WTC11 (cell line): Measurements from ENCODE around the gene WNT16.

Experiments used
- ETV6 ChIP-seq: sonication (generic); formaldehyde crosslinking; IDR thresholded peaks from 2 replicates; pipeline ENCODE4 v1.8.1; 2022; ENCODE audit warnings: mild to moderate bottlenecking, missing genetic modification reagents
- JUN ChIP-seq: sonication (generic); formaldehyde crosslinking; IDR thresholded peaks from 2 replicates; pipeline ENCODE4 v1.8.0; 2023; ENCODE audit warnings: mild to moderate bottlenecking, missing genetic modification reagents
- NFATC4 ChIP-seq: fragments of 250-450 bp; sonication (Bioruptor Pico); IDR thresholded peaks from 2 replicates; pipeline ENCODE4 v1.9.0; 2021; ENCODE audit warnings: mild to moderate bottlenecking
- NR3C1 ChIP-seq: sonication (generic); formaldehyde crosslinking; conservative IDR thresholded peaks from 2 replicates; pipeline ENCODE4 v1.8.1; 2023; ENCODE audit warnings: low read depth, mild to moderate bottlenecking, missing genetic modification reagents
- TF ChIP-seq, protein P1 (sequence below): fragments of 200-600 bp; IDR thresholded peaks from 2 replicates; pipeline ENCODE4 v1.8.0; 2022; ENCODE audit warnings: antibody characterized with exemption
- TF ChIP-seq, protein P2 (sequence below): sonication (generic); formaldehyde crosslinking; conservative IDR thresholded peaks from 2 replicates; pipeline ENCODE4 v1.8.1; 2022; ENCODE audit warnings: mild to moderate bottlenecking, missing genetic modification reagents
- TF ChIP-seq, protein P3 (sequence below): fragments of 250-450 bp; sonication (Bioruptor Pico); IDR thresholded peaks from 2 replicates; pipeline ENCODE4 v1.9.0; 2021; ENCODE audit warnings: mild to moderate bottlenecking

DNA sequence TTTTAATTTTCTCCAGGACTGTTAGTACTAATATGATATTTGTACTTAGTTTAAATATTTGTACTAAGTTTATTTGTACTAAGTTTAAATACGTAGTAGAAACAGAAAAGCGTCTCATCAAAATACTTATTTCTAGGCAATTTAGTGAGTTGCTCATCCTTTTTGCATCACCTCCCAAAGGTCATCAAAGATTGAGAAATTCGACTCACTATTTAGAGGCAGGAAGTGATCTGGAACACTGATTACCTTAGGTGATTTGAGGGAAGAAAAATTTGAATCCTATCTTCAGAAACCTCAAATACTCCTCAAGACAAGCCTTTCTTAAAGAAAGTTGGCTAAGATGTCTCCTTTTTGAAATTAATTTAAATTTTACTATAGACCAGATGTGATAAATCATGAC lies 14.5 kb downstream of the WNT16 start:
- TF ChIP-seq, protein P1, sequence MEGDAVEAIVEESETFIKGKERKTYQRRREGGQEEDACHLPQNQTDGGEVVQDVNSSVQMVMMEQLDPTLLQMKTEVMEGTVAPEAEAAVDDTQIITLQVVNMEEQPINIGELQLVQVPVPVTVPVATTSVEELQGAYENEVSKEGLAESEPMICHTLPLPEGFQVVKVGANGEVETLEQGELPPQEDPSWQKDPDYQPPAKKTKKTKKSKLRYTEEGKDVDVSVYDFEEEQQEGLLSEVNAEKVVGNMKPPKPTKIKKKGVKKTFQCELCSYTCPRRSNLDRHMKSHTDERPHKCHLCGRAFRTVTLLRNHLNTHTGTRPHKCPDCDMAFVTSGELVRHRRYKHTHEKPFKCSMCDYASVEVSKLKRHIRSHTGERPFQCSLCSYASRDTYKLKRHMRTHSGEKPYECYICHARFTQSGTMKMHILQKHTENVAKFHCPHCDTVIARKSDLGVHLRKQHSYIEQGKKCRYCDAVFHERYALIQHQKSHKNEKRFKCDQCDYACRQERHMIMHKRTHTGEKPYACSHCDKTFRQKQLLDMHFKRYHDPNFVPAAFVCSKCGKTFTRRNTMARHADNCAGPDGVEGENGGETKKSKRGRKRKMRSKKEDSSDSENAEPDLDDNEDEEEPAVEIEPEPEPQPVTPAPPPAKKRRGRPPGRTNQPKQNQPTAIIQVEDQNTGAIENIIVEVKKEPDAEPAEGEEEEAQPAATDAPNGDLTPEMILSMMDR, result no peak
- TF ChIP-seq, protein P2, sequence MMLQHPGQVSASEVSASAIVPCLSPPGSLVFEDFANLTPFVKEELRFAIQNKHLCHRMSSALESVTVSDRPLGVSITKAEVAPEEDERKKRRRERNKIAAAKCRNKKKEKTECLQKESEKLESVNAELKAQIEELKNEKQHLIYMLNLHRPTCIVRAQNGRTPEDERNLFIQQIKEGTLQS (CRISPR knock-in tag), result no peak
- TF ChIP-seq, protein P3, sequence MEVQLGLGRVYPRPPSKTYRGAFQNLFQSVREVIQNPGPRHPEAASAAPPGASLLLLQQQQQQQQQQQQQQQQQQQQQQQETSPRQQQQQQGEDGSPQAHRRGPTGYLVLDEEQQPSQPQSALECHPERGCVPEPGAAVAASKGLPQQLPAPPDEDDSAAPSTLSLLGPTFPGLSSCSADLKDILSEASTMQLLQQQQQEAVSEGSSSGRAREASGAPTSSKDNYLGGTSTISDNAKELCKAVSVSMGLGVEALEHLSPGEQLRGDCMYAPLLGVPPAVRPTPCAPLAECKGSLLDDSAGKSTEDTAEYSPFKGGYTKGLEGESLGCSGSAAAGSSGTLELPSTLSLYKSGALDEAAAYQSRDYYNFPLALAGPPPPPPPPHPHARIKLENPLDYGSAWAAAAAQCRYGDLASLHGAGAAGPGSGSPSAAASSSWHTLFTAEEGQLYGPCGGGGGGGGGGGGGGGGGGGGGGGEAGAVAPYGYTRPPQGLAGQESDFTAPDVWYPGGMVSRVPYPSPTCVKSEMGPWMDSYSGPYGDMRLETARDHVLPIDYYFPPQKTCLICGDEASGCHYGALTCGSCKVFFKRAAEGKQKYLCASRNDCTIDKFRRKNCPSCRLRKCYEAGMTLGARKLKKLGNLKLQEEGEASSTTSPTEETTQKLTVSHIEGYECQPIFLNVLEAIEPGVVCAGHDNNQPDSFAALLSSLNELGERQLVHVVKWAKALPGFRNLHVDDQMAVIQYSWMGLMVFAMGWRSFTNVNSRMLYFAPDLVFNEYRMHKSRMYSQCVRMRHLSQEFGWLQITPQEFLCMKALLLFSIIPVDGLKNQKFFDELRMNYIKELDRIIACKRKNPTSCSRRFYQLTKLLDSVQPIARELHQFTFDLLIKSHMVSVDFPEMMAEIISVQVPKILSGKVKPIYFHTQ (CRISPR knock-in tag), result no peak
- TF ChIP-seq NFATC4 (CRISPR knock-in tag) (no peak), JUN (CRISPR knock-in tag) (no peak), ETV6 (CRISPR knock-in tag) (no peak), NR3C1 (CRISPR knock-in tag) (no peak)
